Measurements from ENCODE around the gene DIP2C.

- TF ChIP-seq, protein P1, sequence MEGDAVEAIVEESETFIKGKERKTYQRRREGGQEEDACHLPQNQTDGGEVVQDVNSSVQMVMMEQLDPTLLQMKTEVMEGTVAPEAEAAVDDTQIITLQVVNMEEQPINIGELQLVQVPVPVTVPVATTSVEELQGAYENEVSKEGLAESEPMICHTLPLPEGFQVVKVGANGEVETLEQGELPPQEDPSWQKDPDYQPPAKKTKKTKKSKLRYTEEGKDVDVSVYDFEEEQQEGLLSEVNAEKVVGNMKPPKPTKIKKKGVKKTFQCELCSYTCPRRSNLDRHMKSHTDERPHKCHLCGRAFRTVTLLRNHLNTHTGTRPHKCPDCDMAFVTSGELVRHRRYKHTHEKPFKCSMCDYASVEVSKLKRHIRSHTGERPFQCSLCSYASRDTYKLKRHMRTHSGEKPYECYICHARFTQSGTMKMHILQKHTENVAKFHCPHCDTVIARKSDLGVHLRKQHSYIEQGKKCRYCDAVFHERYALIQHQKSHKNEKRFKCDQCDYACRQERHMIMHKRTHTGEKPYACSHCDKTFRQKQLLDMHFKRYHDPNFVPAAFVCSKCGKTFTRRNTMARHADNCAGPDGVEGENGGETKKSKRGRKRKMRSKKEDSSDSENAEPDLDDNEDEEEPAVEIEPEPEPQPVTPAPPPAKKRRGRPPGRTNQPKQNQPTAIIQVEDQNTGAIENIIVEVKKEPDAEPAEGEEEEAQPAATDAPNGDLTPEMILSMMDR (IDR thresholded peaks at IDR 0.05): no peak
- TF ChIP-seq NFE2L1 (CRISPR knock-in tag; IDR thresholded peaks at IDR 0.05) (no peak), FOXP1 (CRISPR knock-in tag; IDR thresholded peaks at IDR 0.05; ENCODE audit: borderline replicate concordance) (no peak), ZNF317 (CRISPR knock-in tag; IDR thresholded peaks at IDR 0.05; ENCODE audit: borderline replicate concordance, low read depth) (no peak), NR2C2 (CRISPR knock-in tag; IDR thresholded peaks at IDR 0.05) (no peak), MAX (CRISPR knock-in tag; IDR thresholded peaks at IDR 0.05) (no peak), SMAD3 (CRISPR knock-in tag; IDR thresholded peaks at IDR 0.05; ENCODE audit: borderline replicate concordance) (no peak)
- TF ChIP-seq, protein P2, sequence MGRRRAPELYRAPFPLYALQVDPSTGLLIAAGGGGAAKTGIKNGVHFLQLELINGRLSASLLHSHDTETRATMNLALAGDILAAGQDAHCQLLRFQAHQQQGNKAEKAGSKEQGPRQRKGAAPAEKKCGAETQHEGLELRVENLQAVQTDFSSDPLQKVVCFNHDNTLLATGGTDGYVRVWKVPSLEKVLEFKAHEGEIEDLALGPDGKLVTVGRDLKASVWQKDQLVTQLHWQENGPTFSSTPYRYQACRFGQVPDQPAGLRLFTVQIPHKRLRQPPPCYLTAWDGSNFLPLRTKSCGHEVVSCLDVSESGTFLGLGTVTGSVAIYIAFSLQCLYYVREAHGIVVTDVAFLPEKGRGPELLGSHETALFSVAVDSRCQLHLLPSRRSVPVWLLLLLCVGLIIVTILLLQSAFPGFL (CRISPR knock-in tag; IDR thresholded peaks at IDR 0.05; ENCODE audit: borderline replicate concordance): no peak
- TF ChIP-seq, protein P3, sequence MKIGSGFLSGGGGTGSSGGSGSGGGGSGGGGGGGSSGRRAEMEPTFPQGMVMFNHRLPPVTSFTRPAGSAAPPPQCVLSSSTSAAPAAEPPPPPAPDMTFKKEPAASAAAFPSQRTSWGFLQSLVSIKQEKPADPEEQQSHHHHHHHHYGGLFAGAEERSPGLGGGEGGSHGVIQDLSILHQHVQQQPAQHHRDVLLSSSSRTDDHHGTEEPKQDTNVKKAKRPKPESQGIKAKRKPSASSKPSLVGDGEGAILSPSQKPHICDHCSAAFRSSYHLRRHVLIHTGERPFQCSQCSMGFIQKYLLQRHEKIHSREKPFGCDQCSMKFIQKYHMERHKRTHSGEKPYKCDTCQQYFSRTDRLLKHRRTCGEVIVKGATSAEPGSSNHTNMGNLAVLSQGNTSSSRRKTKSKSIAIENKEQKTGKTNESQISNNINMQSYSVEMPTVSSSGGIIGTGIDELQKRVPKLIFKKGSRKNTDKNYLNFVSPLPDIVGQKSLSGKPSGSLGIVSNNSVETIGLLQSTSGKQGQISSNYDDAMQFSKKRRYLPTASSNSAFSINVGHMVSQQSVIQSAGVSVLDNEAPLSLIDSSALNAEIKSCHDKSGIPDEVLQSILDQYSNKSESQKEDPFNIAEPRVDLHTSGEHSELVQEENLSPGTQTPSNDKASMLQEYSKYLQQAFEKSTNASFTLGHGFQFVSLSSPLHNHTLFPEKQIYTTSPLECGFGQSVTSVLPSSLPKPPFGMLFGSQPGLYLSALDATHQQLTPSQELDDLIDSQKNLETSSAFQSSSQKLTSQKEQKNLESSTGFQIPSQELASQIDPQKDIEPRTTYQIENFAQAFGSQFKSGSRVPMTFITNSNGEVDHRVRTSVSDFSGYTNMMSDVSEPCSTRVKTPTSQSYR (CRISPR knock-in tag; IDR thresholded peaks at IDR 0.05): no peak
Measured at GRCh38 chr10:541041-541440, 148.4 kb downstream of the DIP2C start.

Measured in WTC11 (cell line).